Activated gamma-delta T cell treated with Interleukin-2 at 50 U/mL for 16 hours (primary cell): Measurements from ENCODE around the gene MST1.
A peak's percentile ranks its signal among the peaks of the same experiment; 100 is the strongest.
"Not testable (repeated sequence)": the region's sequence is repeated elsewhere in the genome, so short reads cannot be mapped to it uniquely, and the experiment has no call there.

Source experiments
- DNase-seq: peaks from one replicate; pipeline ENCODE4 v3.0.0-alpha.2; 2020

MST1 gene

GRCh38 chr3:49700453-49701128, 11.3 kb upstream of the MST1 start:
- no peak for DNase-seq

- DNase-seq: no peak
These were observed 10.7 kb upstream of the MST1 start for GRCh38 chr3:49700014-49700413.

- no peak for DNase-seq
These were observed 10.2 kb upstream of the MST1 start for GRCh38 chr3:49699281-49699979.

GRCh38 chr3:49695350-49696015, 6.2 kb upstream of the MST1 start:
- not testable (repeated sequence) for DNase-seq

- DNase-seq: not testable (repeated sequence)
These were observed 5.3 kb upstream of the MST1 start for GRCh38 chr3:49694409-49695070.

- DNase-seq: not testable (repeated sequence)
These were observed 2.2 kb upstream of the MST1 start for GRCh38 chr3:49691481-49691880.

- not testable (repeated sequence) for DNase-seq
These were observed 1.6 kb upstream of the MST1 start for GRCh38 chr3:49690856-49691255.

- DNase-seq: not testable (repeated sequence)
These were observed 792 bp upstream of the MST1 start for GRCh38 chr3:49689908-49690624.

GRCh38 chr3:49688338-49689045, 782 bp downstream of the MST1 start:
- DNase-seq: not testable (repeated sequence)

- not testable (repeated sequence) for DNase-seq
These were observed 1.9 kb downstream of the MST1 start for GRCh38 chr3:49687424-49687795.

GRCh38 chr3:49686769-49687423, 2.4 kb downstream of the MST1 start:
- DNase-seq: peak; percentile 25

- DNase-seq: peak; percentile 17
These were observed 2.9 kb downstream of the MST1 start for GRCh38 chr3:49686346-49686745.

GRCh38 chr3:49685846-49686245, 3.4 kb downstream of the MST1 start:
- not testable (repeated sequence) for DNase-seq

- DNase-seq: not testable (repeated sequence)
These were observed 4.2 kb downstream of the MST1 start for GRCh38 chr3:49685103-49685502.

GRCh38 chr3:49684453-49684852, 4.8 kb downstream of the MST1 start:
- DNase-seq: not testable (repeated sequence)

- DNase-seq: no peak
These were observed 6.1 kb downstream of the MST1 start for GRCh38 chr3:49683162-49683561.

- DNase-seq: no peak
These were observed 7.7 kb downstream of the MST1 start for GRCh38 chr3:49681543-49681942.

- DNase-seq: no peak
These were observed 8.1 kb downstream of the MST1 start for GRCh38 chr3:49681232-49681522.

GRCh38 chr3:49680493-49681231, 8.6 kb downstream of the MST1 start:
- DNase-seq: no peak

- DNase-seq: no peak
These were observed 13.4 kb downstream of the MST1 start for GRCh38 chr3:49675912-49676311.

- peak; percentile 17 for DNase-seq
These were observed 14.7 kb downstream of the MST1 start for GRCh38 chr3:49674497-49674983.
